HG02588 (cell line): Measurements from ENCODE around the gene SPATS2.

ENCODE experiments used
- ATAC-seq: cut with Tn5 transposase; IDR thresholded peaks from one replicate; pipeline ENCODE4 v1.9.1; 2021; ENCODE audit warnings: mild to moderate bottlenecking, moderate library complexity; ENCODE audit not compliant: unreplicated experiment

SPATS2 gene

DNA sequence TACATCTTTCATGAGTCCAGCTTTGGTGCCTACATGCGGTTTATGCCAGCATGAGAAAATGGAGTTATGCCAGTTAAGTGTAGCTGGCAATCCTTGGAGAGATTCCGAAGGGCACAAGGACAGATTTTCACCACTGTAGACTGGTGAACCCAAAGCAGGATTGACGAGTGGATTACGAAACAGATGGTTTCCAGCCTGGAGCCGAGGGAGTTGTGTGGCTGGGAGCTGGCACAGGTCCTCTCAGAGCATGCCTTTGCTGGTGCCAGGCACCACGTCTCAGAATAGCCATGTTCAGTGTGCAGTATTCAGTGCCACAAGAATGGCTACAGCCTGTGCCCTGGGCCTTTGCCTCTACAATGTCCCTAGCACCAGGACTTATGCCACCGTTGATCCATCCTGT lies 184.8 kb downstream of the SPATS2 start:
- ATAC-seq: no peak

DNA sequence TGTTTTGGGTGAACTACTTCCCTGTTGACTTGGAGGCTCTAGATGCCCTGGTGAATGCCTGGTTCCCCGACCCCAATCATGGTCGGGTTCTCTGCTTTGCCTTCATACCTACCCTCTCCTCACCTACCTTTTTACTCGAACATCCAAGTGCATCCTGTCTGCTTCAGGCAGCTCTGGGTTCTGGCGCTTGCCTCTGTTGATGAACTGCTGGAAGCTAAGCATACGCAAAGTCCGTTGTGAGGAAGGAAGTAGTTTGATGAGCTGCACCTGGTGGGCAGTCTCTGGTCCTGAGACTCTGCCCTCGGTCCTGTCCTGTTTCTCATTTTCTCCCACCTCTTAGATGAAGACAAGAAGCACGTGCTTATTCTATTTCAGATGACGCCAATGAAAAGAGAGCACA lies 185.2 kb downstream of the SPATS2 start:
- ATAC-seq: no peak

DNA sequence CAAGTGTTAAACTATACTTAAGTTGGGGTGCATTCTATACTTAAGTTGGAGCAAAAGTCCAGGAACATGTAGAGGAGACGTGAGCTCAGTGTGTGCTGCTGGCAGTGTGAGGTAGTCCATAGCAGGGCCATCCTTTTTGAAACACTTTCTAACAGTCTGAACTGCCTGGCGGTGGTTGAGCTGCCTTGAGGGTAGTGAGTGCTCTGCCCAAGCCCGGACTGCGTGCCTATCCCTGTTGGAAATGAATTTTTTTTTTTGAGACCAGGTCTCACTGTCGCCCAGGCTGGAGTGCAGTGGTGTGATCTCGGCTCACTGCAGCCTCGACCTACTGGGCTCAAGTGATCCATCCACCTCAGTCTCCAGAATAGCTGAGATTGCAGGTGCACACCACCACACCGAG lies 185.6 kb downstream of the SPATS2 start:
- no peak for ATAC-seq

- ATAC-seq: no peak
Measured at GRCh38 chr12:49553512-49554088, 186.3 kb downstream of the SPATS2 start.

GRCh38 chr12:49554266-49554665 lies 187.0 kb downstream of the SPATS2 start:
- no peak for ATAC-seq

GRCh38 chr12:49555631-49556390 lies 188.5 kb downstream of the SPATS2 start:
- ATAC-seq: no peak

DNA sequence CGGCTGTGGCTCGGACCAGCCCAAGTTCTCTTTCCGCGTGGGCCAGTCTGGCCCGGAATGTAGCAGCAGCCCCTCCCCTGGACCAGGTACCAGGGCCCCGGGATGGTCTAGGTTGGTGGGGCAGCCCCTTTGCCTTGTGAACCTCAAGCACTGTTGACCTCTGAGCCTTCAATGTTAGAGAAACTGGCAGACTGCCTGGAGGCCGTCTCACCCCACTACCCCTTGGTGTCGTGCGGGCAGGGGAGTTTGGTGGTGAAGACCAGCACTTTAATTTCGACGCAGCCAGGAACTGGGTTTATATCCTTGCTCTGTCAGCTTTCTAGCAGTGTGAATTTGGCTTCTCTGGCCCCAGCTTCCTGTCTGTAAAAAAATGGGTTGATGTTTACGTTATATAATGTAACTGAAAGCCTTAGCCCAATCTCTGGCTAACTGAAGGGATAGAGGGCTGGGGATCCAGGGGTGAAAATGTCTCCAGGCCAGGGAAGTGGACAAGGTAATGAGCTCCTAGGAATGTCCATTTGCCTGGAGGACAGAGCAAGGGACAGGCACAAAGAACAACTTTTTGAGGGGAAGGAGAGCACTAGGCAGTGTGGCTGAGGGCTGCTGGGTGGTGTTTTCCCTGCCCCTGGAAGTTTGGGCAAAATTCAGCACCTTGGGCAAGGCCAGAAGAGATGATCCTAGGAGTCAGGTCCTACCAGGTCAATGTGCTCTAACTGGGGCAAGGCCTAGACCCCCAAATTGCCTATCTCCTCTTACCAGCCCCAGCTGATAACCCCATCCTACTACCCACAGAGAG lies 189.3 kb downstream of the SPATS2 start:
- no peak for ATAC-seq

GRCh38 chr12:49557187-49557916 lies 190.1 kb downstream of the SPATS2 start:
- ATAC-seq: no peak

DNA sequence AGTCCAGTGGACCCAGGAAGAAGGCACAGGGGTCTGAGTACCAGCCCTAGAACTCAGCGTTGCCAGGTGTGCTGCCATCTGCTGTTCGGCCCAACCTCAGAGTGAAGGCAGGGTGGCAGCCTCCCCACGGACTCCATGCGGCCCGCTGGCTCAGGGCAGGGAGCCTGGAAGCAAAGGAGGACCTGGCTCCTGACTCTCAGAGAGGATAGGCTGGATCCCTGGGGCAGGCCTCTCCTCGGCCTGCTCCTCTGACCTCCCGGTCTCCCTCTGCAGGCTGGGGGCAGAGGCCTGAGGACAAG lies 190.6 kb downstream of the SPATS2 start:
- ATAC-seq: no peak

DNA sequence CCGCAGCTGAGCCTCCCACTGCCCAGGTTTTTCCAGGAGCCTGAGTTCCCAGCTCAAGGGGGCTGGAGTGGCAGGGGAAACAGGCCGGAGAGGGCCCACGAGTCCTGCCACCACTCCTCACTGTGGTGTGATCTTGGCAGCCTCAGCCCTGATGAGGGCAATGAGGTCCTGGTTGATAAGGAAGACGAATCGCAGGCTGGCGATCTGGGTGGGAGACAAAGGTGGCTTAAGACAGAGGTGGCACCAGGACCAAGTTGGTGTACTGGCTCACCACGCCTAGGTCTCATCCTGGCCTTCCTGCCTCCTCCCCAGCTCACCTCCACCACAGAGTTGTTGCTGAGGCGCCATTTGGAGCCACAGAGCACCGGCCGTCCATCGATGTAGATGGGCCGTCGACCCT lies 191.3 kb downstream of the SPATS2 start:
- ATAC-seq: no peak

GRCh38 chr12:49559011-49559675 lies 191.9 kb downstream of the SPATS2 start:
- no peak for ATAC-seq

DNA sequence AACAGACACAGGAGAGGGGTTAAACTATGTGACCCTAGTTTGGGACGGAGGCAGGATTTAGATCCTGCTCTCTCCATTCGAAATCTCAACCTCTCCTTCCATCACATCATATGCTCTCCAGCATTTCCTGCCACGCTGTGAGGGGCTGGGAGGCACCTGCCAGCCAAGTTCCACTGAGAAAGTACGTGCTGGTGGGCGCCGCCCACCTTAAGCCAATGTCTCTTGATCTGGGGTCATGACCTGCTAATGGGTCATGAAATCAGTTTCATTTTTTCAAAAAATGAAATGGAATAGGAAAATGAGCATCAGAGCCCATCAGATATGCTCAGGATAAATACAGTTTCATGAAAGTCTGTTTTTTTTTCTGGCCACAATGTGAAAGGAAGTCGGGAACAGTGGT lies 193.4 kb downstream of the SPATS2 start:
- ATAC-seq: no peak

DNA sequence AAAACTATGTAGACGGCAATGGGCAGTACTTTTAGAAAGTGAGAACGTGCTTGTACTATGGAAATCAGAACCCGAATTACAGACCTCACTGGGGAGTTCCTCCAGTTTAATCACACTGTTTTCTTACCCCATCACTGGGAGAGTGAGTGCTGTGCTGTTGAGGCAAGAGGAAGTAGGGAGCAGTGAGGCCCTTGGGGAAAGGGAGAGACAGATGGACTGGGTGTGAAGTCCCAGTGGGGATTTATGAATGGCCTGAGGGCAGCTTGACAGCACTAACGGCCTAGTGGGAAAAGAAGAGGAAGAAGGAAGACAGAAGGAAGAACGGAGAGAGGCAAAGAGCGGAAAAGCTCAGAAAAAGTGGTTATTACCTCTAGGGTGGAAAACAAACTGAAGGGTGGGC lies 195.0 kb downstream of the SPATS2 start:
- ATAC-seq: no peak

GRCh38 chr12:49562831-49563230 lies 195.6 kb downstream of the SPATS2 start:
- no peak for ATAC-seq

GRCh38 chr12:49563951-49564685 lies 196.9 kb downstream of the SPATS2 start:
- ATAC-seq: no peak

DNA sequence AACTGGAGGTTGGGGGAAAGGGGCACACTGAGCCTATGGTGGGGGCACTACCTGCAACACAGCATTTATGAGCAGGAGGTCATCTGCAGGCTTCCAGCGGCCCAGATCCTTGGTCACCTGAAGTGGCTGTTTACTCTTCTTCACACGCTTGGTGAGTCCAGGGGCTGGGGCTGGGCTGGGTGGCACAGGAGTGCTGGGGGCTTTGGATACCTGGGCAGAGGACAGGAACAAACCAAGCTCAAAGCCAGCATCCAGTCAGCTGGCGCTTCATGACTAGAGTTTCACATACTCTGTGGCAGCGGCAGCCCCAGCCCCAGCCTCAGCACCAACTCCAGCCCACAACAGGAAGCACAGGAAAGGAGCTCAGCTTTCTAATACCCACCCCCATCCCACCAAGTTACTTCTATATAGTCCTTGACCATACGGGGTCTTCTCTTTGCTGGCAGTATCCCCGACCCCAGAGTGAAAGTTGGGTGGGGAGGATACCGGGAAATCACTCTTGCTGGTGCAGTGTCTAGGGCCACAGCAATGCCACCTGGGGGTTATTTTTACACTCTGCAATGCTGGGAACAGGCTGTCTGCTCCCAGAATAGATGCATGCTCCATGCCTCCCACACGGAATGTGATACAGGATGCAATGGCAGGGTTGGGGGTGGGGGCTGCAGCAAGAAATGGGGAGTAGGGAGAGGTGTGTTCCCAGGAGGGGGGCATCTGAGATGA lies 197.6 kb downstream of the SPATS2 start:
- ATAC-seq: no peak

DNA sequence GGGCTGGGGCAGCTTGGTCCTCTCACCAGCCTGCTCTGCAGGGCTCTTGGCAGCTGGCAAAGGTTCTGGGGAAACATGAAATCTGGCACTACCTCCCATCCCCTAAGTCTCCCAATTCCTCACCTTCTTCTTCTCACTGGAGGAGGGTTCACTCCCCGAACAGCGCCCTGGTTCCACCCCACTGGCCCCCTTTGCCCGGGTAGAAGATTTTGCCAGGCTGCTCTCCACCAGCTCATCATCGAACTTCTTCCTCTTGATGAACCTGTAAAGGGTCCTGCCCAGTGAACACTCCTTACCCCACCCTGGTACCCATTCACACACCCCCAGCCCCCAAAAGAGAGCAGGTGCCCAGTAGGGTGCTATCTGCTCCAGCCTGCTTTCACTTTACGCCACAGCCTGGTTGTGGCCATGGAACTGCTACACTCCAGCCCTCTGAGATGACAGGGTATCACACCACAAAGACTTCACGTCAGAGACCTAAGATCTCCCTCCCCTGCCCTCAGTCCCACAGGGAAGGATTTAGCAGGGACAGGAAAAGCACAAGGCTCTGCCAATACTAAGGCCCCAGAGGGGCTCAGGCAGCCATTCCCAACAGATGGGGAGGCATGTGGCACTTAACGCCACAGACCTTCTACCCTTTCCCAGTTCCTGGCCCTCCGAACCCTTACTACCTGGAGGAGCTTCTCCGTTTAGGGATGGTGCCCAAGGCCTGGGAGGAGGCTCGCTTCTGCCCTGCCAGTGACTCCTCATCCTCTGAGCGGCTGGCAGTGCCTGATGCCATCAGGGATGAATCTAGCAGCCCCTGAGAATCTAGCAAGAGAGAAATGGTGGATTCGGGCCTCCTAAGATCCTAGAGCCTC lies 198.4 kb downstream of the SPATS2 start:
- ATAC-seq: no peak

GRCh38 chr12:49566361-49566760 lies 199.1 kb downstream of the SPATS2 start:
- no peak for ATAC-seq

GRCh38 chr12:49567302-49567610 lies 200.0 kb downstream of the SPATS2 start:
- ATAC-seq: peak; percentile 10
